HFFc6 (cell line): ENCODE results near the gene RBM17. TPM values are rescaled to one million over a fixed set of nuclear protein-coding genes. Genes with fewer than 3 reads are reported as not detected.
"Not testable (repeated sequence)": the region's sequence is repeated elsewhere in the genome, so short reads cannot be mapped to it uniquely, and the experiment has no call there.

Experiments
- DNase-seq: peaks from one replicate; pipeline ENCODE4 v3.0.0-alpha.2; 2018
- H3K27ac Mint-ChIP-seq: 2 replicates; pipeline ENCODE4 v1.8.0; 2020; ENCODE audit warnings: mild to moderate bottlenecking, mixed read lengths
- H3K27me3 Mint-ChIP-seq: 2 replicates; pipeline ENCODE4 v1.8.0; 2021; ENCODE audit warnings: mild to moderate bottlenecking, moderate library complexity, mixed read lengths; ENCODE audit not compliant: insufficient read depth
- H3K36me3 Mint-ChIP-seq: 2 replicates; pipeline ENCODE4 v1.8.0; 2021; ENCODE audit warnings: low read depth, mixed read lengths
- H3K4me1 Mint-ChIP-seq: 2 replicates; pipeline ENCODE4 v1.8.0; 2020; ENCODE audit warnings: low read depth, mixed read lengths
- H3K4me3 Mint-ChIP-seq: 2 replicates; pipeline ENCODE4 v1.8.0; 2020; ENCODE audit warnings: mild to moderate bottlenecking, moderate library complexity, mixed read lengths
- H3K9me3 Mint-ChIP-seq: 2 replicates; pipeline ENCODE4 v1.8.0; 2020; ENCODE audit warnings: mild to moderate bottlenecking, mixed read lengths
- long read RNA-seq: library from polyadenylated mRNA; unstranded; transcript quantifications from one replicate; pipeline ENCODE4 v2.0.0, GENCODE V29; 2019
- total RNA-seq, 6 experiments: library from RNA; stranded (reverse); fragmentation: NEBNext Ultra II Directional; extraction: Animal tissue kit (Norgen Biotek cat#: 25700); gene quantifications; 2 replicates in 1 of 6; 3 replicates in 5 of 6; pipeline ENCODE4 v1.2.3, GENCODE V29; 2021
- TF ChIP-seq, protein P1 (sequence below): fragments of 200-600 bp; sonication (generic); IDR thresholded peaks from 2 replicates; pipeline ENCODE4 v1.5.0; 2021; ENCODE audit warnings: antibody characterized with exemption, mild to moderate bottlenecking

The RBM17 gene
- total RNA-seq = 10 to 100 TPM; 53.4 to 75.2 (median 66.3) TPM
- long read RNA-seq, transcript RBM17-201 (12 exons, 2,755 nt) = major isoform, 39 of 81 reads
- long read RNA-seq, partial matches to known transcripts = 37 of 81 reads
- long read RNA-seq, other reads (novel, unspliced or antisense) = 5 of 81 reads

DNA sequence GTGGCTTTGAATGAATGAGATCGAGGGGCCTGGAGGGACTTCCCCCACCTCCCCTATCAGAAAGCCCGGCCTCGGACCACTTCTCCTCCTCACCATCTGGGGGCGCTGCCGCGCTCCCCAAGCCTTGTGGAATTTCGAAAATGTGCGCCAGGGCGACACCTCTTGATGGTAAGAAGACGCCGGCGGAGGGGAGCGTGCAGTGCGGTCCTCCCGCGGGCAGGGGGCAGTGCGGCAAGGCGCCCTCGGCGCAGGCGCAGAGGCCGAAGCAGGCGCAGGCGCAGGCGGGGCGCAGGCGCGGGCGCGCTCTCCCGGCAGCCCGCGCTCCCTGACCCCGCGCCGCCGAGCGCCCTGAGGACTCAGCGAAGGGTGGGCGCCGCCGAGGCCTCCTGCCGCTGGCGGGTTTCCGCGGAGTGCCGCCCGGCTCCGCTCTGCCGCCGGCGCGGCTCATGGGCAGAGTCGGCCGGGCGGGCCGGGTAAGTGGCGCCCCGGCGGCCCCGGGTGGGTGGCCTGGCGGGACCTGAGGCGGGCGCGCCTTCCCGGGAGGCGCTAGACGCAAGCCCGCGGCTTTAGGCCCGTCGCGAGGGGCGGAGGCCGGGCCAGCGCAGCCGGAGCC is at the start of gene RBM17:
TSS of gene RBM17 (plus strand) at position 314 of the 613 bp plus-strand sequence. CDS start 8,032 bp downstream, outside the sequence.
- TF ChIP-seq, protein P1, sequence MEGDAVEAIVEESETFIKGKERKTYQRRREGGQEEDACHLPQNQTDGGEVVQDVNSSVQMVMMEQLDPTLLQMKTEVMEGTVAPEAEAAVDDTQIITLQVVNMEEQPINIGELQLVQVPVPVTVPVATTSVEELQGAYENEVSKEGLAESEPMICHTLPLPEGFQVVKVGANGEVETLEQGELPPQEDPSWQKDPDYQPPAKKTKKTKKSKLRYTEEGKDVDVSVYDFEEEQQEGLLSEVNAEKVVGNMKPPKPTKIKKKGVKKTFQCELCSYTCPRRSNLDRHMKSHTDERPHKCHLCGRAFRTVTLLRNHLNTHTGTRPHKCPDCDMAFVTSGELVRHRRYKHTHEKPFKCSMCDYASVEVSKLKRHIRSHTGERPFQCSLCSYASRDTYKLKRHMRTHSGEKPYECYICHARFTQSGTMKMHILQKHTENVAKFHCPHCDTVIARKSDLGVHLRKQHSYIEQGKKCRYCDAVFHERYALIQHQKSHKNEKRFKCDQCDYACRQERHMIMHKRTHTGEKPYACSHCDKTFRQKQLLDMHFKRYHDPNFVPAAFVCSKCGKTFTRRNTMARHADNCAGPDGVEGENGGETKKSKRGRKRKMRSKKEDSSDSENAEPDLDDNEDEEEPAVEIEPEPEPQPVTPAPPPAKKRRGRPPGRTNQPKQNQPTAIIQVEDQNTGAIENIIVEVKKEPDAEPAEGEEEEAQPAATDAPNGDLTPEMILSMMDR = peak; percentile 99

GRCh38 chr10:6039711-6040110 is 49.1 kb upstream of the RBM17 start:
- H3K27me3 Mint-ChIP-seq = peaks cover 43% of the 10 kb centered on the region
- H3K4me3 Mint-ChIP-seq = no peak overlapping the region
- DNase-seq = no peak
- no peaks in the 10 kb centered on the region for H3K9me3 Mint-ChIP-seq
- no peaks in the 10 kb centered on the region for H3K4me1 Mint-ChIP-seq
- no peaks in the 10 kb centered on the region for H3K36me3 Mint-ChIP-seq
- no peak overlapping the region for H3K27ac Mint-ChIP-seq
- TF ChIP-seq, protein P1 = no peak

More for the DNA sequence above, at the start of gene RBM17:
- H3K4me3 Mint-ChIP-seq = peak within 1 kb of the TSS; percentile 93
- DNase-seq = peak; percentile 88
- peak within 1 kb of the TSS; percentile 44 for H3K27ac Mint-ChIP-seq
- peaks cover 3% of the 10 kb centered on the region for H3K27me3 Mint-ChIP-seq
- no peaks in the 10 kb centered on the region for H3K36me3 Mint-ChIP-seq
- H3K4me1 Mint-ChIP-seq = peaks cover 48% of the 10 kb centered on the region
- H3K9me3 Mint-ChIP-seq = no peaks in the 10 kb centered on the region

GRCh38 chr10:6040205-6040604 is 48.6 kb upstream of the RBM17 start:
- H3K9me3 Mint-ChIP-seq = no peaks in the 10 kb centered on the region
- no peaks in the 10 kb centered on the region for H3K36me3 Mint-ChIP-seq
- no peak overlapping the region for H3K4me3 Mint-ChIP-seq
- peaks cover 44% of the 10 kb centered on the region for H3K27me3 Mint-ChIP-seq
- H3K27ac Mint-ChIP-seq = no peak overlapping the region
- DNase-seq = no peak
- TF ChIP-seq, protein P1 = no peak
- H3K4me1 Mint-ChIP-seq = no peaks in the 10 kb centered on the region

GRCh38 chr10:6043377-6043776 is 45.5 kb upstream of the RBM17 start:
- not testable (repeated sequence) for H3K4me3 Mint-ChIP-seq
- H3K27me3 Mint-ChIP-seq = peaks cover 30% of the 10 kb centered on the region

GRCh38 chr10:6044060-6044459 is 44.8 kb upstream of the RBM17 start:
- Mint-ChIP-seq H3K4me3 (no peak overlapping the region), H3K4me1 (no peaks in the 10 kb centered on the region), H3K27ac (no peak overlapping the region), H3K36me3 (no peaks in the 10 kb centered on the region), H3K9me3 (no peaks in the 10 kb centered on the region), H3K27me3 (peaks cover 31% of the 10 kb centered on the region)
- TF ChIP-seq, protein P1 = no peak
- DNase-seq = no peak

More at GRCh38 chr10:6043377-6043776, 45.5 kb upstream of the RBM17 start:
- not testable (repeated sequence) for H3K27ac Mint-ChIP-seq, H3K4me1 Mint-ChIP-seq, DNase-seq, H3K36me3 Mint-ChIP-seq, H3K9me3 Mint-ChIP-seq

- TF ChIP-seq, protein P1 = no peak
- no peak for DNase-seq
- Mint-ChIP-seq H3K27me3 (peaks cover 28% of the 10 kb centered on the region), H3K27ac (no peak overlapping the region), H3K36me3 (no peaks in the 10 kb centered on the region), H3K4me1 (no peaks in the 10 kb centered on the region), H3K9me3 (no peaks in the 10 kb centered on the region), H3K4me3 (no peak overlapping the region)
Measured at GRCh38 chr10:6044751-6045313, 44.0 kb upstream of the RBM17 start.
